Endometrium (tissue), 2 donors: ENCODE measurements around the gene LBHD1.
"Not testable (repeated sequence)": the region's sequence is repeated elsewhere in the genome, so short reads cannot be mapped to it uniquely, and the experiment has no call there.

Source experiments
- FAIRE-seq: peaks from 2 replicates; lab custom pipeline; 2012; peaks lifted over from hg19 to GRCh38; lab: Jason Lieb, UNC
- donor health status: control.
- donor health status: control.

Gene LBHD1

GRCh38 chr11:62671608-62672389, at the start of gene LBHD1, which contains the start of gene UQCC3:
Gene LBHD1 (minus strand): TSS chr11:62672267. CDS start chr11:62670031, 2,236 bp downstream.
Gene UQCC3 (plus strand): TSS chr11:62671673. CDS start chr11:62671746, 73 bp downstream.
- no peak for FAIRE-seq

DNA sequence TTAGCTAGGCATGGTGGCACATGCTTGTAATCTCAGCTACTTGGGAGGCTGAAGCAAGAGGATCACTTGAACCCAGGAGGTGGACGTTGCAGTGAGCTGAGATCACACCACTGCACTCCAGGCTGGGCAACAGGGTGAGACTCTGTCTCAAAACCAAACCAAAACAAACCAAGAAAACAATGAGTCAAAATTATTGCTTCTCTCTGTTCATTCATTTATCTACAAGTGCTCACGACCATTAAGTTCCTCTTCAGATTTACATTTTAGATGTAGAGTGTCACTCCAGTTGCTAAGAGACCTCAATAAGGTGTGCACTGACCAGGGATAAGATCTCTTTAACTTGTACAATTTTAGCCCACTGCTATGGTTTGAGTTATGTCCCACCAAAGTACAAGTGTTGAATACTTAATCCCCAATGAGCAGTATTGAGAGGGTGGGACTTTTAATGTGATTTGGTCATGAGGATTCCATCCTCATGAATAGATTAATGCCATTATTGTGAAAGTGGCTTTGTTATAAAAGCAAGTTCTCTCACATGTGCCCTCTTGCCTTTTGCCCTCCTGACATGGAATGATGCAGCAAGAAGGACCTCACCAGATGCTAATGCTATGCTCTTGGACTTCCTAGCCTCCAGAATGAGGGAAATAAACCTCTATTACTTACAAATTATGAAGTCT, 47.4 kb upstream of the LBHD1 start:
- FAIRE-seq = no peak

DNA sequence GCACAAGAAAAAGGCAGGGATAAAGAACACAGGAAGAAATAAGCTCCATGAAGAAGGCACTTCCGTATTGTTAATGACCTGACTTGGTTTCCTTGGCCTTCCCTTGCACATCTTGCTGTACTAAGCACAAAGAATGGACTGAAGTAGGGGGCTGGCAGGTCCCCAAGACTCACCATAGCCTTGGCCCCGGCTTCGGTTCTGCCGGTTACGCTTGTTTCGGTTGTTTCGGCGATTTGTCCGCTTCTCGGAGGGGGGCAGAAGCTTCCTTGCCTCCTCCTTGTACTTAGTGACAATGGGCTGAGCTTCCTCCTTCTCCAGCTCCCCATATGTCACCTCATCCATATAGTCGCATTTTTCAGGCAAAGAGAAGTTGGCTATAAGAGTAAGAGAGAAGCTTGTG, 44.7 kb upstream of the LBHD1 start:
- FAIRE-seq = no peak

GRCh38 chr11:62716206-62716605, 44.1 kb upstream of the LBHD1 start:
- FAIRE-seq = no peak

DNA sequence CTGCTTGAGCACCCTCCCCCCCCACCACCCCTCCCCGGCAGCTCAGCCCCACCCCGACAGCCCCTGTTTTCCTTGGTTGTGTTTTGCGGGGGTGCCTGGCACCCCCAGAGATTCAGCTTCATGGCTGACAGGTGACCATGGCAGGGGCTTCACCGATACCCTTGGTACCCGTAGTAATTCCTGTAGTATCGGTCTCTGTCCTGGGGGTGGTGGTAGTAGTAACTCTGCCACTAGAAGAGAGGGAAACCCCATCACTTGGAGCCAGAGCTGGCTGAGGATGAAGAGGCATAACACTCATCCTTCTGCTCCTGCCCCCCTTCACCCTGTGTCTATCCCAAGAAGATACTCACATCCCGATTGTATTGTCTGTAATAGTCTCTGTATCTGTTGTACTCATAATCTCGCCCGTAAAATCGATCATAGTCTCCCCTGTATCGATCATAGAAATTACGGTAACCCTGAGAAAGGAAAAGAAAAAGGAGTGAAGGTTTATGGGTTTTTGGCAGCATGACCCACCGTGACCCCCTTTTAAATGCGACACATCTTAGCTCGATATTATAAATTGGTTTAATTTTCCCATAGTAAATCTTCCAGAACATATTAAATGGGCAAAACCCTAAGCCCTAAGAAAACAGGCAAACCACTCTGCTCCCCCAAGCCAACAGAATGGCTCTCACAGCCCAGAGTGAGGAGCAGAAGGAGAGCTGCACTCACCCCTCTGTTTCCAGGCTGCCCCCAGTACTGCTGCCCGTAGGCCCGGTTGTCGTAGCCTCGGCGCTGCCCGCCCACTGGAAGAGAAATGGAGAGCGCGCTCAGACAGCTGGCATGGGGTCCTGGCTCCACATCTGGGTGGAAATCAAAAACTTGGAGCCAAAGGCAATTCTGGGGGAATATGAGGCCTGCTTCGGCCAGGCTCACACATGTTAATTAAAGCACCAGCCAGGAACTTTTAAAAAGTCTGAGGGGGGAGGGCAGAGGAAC, 43.4 kb upstream of the LBHD1 start:
- FAIRE-seq = no peak

- no peak for FAIRE-seq
These were observed 41.3 kb upstream of the LBHD1 start for GRCh38 chr11:62713343-62713742.

DNA sequence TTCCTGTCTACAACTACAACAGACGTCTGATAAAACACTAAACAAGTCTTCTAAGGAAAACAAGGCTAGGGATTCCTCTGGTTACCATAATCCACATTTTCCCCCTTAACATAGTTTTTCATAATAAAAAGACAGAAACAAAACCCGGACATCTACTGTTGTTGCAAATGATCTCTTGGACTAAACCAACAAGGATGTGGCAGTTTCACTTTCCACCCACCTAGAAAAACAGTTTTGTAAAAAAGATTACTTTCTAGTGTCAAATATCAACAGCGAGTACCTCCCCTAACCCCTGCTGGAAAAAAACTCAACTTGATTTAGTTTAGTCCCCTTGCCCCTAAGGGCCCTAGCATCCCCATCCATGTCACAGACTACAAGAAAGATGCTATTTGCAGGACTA, 40.8 kb upstream of the LBHD1 start:
- no peak for FAIRE-seq

DNA sequence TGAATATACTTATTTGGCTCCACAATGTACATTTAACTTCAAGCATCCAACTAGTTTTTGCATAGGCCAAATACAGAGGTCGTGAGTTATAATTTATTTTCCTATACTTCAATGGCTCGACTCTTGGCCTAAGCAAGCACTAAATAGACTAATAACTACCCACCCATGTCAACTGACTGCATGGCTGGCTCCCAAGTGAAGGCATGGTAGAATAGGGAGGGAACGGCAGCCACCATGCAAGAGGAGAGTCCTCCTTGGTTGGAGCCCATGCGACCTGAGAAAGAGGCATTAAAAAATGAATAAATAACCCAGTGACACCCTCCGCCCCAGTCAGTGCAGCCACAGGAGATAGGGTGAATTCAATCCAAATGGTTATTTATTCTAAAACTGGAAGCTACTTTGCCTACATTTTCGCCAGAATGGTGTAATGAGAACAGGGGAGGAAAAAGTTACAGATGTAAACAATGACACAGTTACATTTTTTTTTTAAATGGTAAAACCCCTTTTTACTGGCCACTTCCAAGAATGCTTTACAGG, 40.3 kb upstream of the LBHD1 start:
- FAIRE-seq = no peak

DNA sequence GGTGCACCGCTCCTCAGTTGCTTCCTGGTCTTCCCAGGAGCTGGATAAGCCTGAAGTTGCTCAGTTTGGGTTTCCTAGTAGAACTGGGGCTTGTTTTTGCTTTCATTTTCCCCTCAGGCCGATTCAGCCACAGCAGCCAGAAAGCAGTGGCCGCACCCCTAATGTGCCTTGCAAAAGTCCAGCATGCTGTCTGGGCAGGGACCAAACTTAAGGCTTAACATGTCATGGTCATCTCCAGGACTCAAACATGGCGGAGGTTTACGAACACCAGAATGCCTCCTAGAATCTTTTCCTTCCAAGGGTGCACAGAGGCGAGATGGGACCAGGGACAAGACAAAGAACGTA, 37.9 kb upstream of the LBHD1 start:
- no peak for FAIRE-seq

- peak; percentile 88 for FAIRE-seq
These were observed 37.4 kb upstream of the LBHD1 start for GRCh38 chr11:62709247-62710000.

DNA sequence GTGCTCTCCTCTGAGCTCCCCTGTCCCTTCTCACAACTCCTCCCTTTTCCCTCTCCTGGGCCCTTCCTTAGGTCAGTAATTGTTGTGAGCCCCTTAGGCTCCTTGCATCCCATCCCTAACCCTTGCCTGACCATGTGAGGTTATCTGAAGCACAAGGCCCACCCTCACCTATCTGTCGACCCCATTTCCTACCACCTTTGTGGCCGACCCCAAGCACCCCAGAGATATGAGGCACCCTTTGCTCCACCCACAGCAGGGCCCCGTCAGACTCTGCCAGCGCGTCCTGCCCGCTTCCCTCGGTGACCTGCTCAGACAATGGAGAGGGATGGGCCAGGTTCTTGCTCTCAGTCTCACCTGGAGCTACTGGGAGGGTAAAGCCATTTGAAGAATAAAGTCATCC, 36.7 kb upstream of the LBHD1 start:
- no peak for FAIRE-seq

DNA sequence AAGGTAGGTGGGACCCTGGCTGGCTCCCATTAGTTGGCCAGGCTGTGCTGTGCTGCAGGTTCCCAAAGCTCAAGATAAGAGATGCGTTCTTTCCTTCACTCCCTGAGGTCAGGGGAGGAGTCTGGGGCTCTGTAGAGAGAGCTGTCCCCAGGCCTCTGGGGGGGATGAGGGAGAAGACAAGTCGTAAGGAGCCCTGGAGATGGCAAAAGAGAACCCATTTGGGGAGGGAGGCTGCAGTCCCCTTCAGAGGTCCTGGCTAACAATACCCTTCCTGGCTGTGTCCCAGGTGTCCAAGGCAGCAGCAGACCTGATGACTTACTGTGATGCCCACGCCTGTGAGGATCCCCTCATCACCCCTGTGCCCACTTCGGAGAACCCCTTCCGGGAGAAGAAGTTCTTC, 36.3 kb upstream of the LBHD1 start:
- no peak for FAIRE-seq

DNA sequence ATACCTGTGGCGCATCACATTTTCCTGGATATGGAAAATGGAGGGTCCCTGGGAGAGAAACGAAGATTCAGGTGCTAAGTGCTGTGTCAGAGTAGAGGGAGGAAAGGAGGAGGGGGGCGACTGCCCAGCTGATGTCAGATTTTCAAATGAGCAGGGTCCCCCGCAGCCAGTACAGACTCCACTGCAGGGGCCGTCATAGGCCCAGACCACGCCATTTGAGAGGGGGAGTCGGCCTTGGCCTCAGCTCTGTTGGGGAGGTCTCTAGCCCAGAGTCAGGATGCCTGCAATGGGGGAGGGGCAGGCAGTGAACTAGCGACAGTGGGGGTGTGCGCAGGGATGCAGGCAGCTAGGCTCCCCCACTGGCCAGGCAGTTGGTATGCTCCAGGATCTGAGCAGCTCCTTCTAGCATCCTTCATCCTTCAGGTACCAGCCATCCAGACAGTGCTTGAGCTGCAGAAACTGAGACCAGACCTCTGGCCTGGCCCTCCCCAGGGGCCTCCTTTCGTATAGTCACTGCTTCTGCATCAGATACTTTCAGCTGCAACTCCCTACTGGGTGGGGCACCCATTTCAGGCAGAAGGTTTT, 35.3 kb upstream of the LBHD1 start, which contains the start of the genes BSCL2 and GNG3:
BSCL2 (minus strand) TSS at position 148 of the 585 bp plus-strand sequence. CDS start 229 bp downstream, outside the sequence.
GNG3 (plus strand) TSS at position 400 of the 585 bp plus-strand sequence. CDS start 620 bp downstream, outside the sequence.
- no peak for FAIRE-seq

DNA sequence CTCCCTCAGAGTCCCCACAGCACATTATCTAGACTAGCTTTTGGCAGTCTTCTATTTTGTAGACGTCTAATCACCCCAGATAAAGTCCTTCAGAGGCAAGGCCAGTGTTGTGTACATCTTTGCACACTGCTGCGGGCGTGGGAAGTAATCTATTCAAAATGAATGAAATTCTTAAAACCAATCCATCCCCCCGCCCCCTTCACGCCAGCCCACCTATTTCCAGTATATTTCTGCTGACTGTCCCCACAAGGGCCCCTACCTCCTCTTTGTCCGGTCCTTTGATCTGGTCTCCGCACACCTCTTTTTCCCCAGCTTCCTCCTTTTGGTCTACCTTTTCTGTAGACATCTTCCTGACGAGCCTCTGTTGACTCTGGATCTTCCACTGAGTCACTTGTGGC, 34.8 kb upstream of the LBHD1 start:
- no peak for FAIRE-seq

DNA sequence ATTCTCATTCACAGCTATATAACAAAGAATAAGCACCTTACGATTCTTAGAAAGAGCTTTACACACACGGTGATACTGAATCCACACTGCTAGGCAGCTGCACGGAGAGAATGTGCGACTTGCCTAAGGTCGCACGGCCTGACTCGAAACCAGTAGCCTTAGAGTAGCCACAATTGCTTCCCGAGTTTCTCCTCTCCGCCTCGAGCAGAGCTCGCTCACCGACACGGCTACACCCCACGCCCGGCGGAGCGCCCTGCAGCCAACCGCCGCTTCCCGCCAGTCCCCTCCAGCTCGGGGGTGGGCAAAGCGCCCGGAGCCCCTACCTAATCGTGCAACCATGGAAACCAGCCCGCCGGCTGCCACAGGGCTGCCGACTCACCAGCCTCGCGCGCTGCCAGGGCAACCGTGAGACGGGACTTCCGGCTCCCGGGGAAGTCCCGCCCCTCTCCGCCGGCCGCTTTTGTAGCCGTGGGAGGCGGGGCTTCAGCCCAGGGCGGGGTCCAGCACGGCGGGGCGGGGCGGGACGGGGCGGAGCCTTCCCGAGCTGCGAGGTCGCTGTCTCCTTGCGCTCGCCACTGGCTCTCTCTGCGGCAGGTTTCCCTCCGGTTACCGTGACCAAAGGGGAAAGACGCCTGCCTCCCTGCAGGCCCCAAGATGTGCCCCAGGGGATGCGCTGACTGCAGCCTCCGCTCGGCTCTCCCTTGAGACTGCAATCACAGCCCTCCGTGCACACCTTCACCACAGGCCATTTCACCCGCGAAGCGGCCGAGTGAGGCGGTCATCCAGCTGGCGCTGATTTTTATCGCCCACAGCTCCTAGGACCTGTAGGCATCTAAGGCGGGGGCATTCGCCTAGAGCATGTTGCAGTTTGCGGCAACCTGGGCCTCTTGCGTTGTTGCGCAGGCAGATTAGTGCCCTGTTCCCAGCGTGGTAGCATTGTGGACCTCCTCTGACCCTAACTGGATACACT, 34.1 kb upstream of the LBHD1 start:
- no peak for FAIRE-seq

- FAIRE-seq = no peak
These were observed 33.3 kb upstream of the LBHD1 start for GRCh38 chr11:62705413-62705812.

- not testable (repeated sequence) for FAIRE-seq
These were observed 31.9 kb upstream of the LBHD1 start for GRCh38 chr11:62703921-62704320.

- no peak for FAIRE-seq
These were observed 30.2 kb upstream of the LBHD1 start for GRCh38 chr11:62702246-62702645.

DNA sequence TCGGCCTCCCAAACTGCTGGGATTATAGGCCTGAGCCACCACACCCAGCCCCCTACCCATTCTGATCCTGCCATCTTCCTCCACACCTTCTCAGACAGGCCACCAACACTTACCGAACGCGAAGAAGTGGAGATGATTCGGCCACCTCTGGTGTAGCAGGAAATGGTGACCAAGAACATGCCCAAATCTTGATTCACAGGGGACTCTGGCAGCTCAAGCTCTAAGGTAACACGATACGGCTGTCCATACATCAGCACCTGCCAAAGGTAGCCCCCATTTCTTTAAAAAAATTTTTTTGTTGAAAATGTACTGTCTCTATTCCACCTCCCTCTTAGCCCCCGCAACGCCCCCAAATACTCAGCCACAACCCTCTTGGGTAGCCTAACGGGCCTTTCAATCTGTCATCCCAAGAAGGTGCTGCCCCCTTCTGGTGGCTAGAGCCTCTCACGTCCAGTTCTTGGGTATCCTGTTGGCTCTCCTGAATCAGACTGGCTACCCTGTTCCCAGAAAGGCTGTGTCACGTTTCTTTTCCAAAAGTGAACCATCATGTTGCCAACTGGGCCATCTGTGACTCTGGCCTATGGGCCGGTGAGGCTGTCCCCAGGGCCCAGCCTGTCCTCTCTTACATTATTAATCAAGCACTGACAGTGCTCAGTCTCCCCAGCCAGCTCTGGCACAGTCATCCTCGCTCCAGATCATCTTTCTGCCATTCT, 22.5 kb upstream of the LBHD1 start:
- FAIRE-seq = no peak
